ENCODE measurements around the gene RGL1.

DNA sequence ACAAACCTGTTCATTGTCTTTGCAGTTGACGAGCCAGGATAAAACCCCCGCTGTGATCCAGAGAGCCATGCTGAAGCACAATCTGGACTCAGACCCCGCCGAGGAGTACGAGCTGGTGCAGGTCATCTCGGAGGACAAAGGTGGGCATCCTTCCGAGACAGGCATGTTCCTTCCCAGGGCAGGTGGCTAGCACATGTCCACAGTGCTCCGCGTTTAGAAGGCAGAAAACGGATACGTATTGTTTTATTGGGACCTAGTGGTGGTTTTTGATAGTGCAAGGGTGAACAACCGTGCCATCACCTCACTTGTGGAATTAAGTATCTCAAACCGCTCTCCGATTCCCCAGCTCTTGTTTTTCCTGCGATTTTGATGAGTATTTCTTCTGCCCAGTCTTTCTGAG lies 117.3 kb downstream of the RGL1 start:
- TF ChIP-seq, protein P1, sequence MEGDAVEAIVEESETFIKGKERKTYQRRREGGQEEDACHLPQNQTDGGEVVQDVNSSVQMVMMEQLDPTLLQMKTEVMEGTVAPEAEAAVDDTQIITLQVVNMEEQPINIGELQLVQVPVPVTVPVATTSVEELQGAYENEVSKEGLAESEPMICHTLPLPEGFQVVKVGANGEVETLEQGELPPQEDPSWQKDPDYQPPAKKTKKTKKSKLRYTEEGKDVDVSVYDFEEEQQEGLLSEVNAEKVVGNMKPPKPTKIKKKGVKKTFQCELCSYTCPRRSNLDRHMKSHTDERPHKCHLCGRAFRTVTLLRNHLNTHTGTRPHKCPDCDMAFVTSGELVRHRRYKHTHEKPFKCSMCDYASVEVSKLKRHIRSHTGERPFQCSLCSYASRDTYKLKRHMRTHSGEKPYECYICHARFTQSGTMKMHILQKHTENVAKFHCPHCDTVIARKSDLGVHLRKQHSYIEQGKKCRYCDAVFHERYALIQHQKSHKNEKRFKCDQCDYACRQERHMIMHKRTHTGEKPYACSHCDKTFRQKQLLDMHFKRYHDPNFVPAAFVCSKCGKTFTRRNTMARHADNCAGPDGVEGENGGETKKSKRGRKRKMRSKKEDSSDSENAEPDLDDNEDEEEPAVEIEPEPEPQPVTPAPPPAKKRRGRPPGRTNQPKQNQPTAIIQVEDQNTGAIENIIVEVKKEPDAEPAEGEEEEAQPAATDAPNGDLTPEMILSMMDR (IDR thresholded peaks at IDR 0.05) = peak; percentile 16; the same call in 1 of the 2 replicates
- TF ChIP-seq TCF7L2 (IDR thresholded peaks at IDR 0.05; ENCODE audit: low read depth, low read length) = no peak
